ENCODE data around the gene GPR156.

GRCh38 chr3:120151791-120152190 lies 133.2 kb downstream of the GPR156 start:
- TF ChIP-seq, protein P1, sequence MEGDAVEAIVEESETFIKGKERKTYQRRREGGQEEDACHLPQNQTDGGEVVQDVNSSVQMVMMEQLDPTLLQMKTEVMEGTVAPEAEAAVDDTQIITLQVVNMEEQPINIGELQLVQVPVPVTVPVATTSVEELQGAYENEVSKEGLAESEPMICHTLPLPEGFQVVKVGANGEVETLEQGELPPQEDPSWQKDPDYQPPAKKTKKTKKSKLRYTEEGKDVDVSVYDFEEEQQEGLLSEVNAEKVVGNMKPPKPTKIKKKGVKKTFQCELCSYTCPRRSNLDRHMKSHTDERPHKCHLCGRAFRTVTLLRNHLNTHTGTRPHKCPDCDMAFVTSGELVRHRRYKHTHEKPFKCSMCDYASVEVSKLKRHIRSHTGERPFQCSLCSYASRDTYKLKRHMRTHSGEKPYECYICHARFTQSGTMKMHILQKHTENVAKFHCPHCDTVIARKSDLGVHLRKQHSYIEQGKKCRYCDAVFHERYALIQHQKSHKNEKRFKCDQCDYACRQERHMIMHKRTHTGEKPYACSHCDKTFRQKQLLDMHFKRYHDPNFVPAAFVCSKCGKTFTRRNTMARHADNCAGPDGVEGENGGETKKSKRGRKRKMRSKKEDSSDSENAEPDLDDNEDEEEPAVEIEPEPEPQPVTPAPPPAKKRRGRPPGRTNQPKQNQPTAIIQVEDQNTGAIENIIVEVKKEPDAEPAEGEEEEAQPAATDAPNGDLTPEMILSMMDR (IDR thresholded peaks at IDR 0.05), result no peak
- TF ChIP-seq POLR2AphosphoS5 (IDR thresholded peaks at IDR 0.05), result no peak

All from breast epithelium (tissue), 3 donors.